GM21526 (cell line): Measurements from ENCODE around the gene NSFL1C.

Source experiments
- ATAC-seq: cut with Tn5 transposase; IDR thresholded peaks from one replicate; pipeline ENCODE4 v1.9.1; 2021; ENCODE audit warnings: moderate library complexity; ENCODE audit not compliant: unreplicated experiment, low FRiP score

NSFL1C gene

GRCh38 chr20:1486566-1486965 lies 19.9 kb upstream of the NSFL1C start:
- no peak for ATAC-seq

- ATAC-seq, result no peak
Measured at GRCh38 chr20:1484438-1485116, 17.9 kb upstream of the NSFL1C start.

- no peak for ATAC-seq
Measured at GRCh38 chr20:1479831-1480595, 13.4 kb upstream of the NSFL1C start.

- ATAC-seq, result no peak
Measured at GRCh38 chr20:1478566-1478965, 11.9 kb upstream of the NSFL1C start.

- ATAC-seq, result no peak
Measured at GRCh38 chr20:1477896-1478490, 11.3 kb upstream of the NSFL1C start.

- ATAC-seq, result no peak
Measured at GRCh38 chr20:1474817-1475603, 8.4 kb upstream of the NSFL1C start.

- ATAC-seq, result no peak
Measured at GRCh38 chr20:1474325-1474724, 7.7 kb upstream of the NSFL1C start.

- ATAC-seq, result no peak
Measured at GRCh38 chr20:1473246-1474220, 6.9 kb upstream of the NSFL1C start.

- no peak for ATAC-seq
Measured at GRCh38 chr20:1472556-1473245, 6.1 kb upstream of the NSFL1C start.

GRCh38 chr20:1471242-1471641 lies 4.6 kb upstream of the NSFL1C start:
- no peak for ATAC-seq

GRCh38 chr20:1469925-1470571 lies 3.4 kb upstream of the NSFL1C start:
- ATAC-seq, result no peak

- ATAC-seq, result no peak
Measured at GRCh38 chr20:1469306-1469905, 2.8 kb upstream of the NSFL1C start.

GRCh38 chr20:1468117-1468624 lies 1.5 kb upstream of the NSFL1C start:
- no peak for ATAC-seq

GRCh38 chr20:1467355-1468116 lies 887 bp upstream of the NSFL1C start:
- no peak for ATAC-seq

GRCh38 chr20:1467082-1467354 lies 369 bp upstream of the NSFL1C start:
- no peak for ATAC-seq

GRCh38 chr20:1465470-1466210 lies 1.0 kb downstream of the NSFL1C start:
- ATAC-seq, result no peak

- ATAC-seq, result no peak
Measured at GRCh38 chr20:1463971-1464570, 2.6 kb downstream of the NSFL1C start.
